B cell (primary cell): ENCODE measurements around the gene EFNA3.

Experiments used
- CTCF ChIP-seq: fragments of 200-600 bp; IDR thresholded peaks from one replicate; pipeline ENCODE4 v1.8.0; 2022; ENCODE audit warnings: antibody characterized with exemption, mild to moderate bottlenecking
- EZH2 ChIP-seq: IDR thresholded peaks from 2 replicates; pipeline ENCODE4 v1.6.1; 2012; ENCODE audit warnings: borderline replicate concordance, low read depth, mild to moderate bottlenecking, moderate library complexity, low read length; ENCODE audit not compliant: insufficient read depth, poor library complexity, severe bottlenecking

DNA sequence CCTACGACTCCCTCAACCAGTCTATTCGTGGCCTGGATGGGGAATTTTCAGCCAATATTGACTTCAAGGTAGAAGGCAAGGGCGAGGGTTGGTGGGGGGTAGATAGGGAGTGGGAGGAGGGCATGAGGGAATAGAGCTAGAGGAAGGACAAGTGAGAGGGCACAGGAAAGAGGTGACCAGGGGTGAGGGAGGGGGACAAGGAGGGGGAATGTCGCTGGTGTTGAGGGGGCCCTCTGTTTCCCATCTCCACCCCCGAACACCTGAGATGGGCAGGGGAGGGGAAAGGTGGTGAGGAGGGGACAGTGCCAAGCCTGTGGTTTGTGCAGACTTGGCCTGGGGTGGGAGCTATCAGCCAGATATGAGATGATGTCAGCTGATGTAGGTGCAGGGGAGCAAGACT is 35.8 kb upstream of the EFNA3 start:
- TF ChIP-seq CTCF (no peak), EZH2 (no peak)
